B cell (primary cell): ENCODE results near the gene HOXD10.

ENCODE experiments used
- EZH2 ChIP-seq: IDR thresholded peaks from 2 replicates; pipeline ENCODE4 v1.6.1; 2012; ENCODE audit warnings: borderline replicate concordance, low read depth, mild to moderate bottlenecking, moderate library complexity, low read length; ENCODE audit not compliant: insufficient read depth, poor library complexity, severe bottlenecking
- TF ChIP-seq, protein P1 (sequence below): fragments of 200-600 bp; IDR thresholded peaks from one replicate; pipeline ENCODE4 v1.8.0; 2022; ENCODE audit warnings: antibody characterized with exemption, mild to moderate bottlenecking

DNA sequence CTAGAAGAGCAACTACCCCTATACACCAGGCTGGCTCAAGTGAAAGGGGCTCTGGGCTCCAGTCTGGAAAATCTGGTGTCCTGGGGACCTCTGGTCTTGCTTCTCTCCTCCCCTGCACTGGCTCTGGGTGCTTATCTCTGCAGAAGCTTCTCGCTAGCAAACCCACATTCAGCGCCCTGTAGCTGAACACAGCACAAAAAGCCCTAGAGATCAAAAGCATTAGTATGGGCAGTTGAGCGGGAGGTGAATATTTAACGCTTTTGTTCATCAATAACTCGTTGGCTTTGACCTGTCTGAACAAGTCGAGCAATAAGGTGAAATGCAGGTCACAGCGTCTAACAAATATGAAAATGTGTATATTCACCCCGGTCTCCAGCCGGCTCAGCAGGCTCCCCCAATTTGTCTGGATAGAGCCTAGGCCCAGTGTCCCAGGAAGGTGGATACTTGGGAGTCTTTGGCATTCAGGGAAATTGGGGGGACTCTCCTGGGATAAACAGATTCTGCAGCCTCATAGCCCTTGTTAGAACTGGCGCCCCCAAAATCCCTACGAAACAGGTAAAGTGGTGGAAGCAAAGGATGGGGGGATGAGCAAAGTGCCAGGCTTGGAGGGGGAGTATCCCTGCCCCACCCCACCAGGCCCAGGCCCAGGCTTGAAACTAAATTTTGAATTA is 32.3 kb downstream of the HOXD10 start:
- TF ChIP-seq EZH2: no peak
- TF ChIP-seq, protein P1, sequence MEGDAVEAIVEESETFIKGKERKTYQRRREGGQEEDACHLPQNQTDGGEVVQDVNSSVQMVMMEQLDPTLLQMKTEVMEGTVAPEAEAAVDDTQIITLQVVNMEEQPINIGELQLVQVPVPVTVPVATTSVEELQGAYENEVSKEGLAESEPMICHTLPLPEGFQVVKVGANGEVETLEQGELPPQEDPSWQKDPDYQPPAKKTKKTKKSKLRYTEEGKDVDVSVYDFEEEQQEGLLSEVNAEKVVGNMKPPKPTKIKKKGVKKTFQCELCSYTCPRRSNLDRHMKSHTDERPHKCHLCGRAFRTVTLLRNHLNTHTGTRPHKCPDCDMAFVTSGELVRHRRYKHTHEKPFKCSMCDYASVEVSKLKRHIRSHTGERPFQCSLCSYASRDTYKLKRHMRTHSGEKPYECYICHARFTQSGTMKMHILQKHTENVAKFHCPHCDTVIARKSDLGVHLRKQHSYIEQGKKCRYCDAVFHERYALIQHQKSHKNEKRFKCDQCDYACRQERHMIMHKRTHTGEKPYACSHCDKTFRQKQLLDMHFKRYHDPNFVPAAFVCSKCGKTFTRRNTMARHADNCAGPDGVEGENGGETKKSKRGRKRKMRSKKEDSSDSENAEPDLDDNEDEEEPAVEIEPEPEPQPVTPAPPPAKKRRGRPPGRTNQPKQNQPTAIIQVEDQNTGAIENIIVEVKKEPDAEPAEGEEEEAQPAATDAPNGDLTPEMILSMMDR: no peak
